IMR-90 (cell line): ENCODE results near the gene HIF1A. TPM values are rescaled to one million over a fixed set of nuclear protein-coding genes. Genes with fewer than 3 reads are reported as not detected.

Source experiments
- ATAC-seq: fragments of 200-7000 bp; cut with Tn5 transposase; 2 replicates; pipeline ENCODE4 v1.9.1; 2020; ENCODE audit warnings: low read depth, mild to moderate bottlenecking, moderate library complexity
- BruUV-seq: library from RNA; stranded (reverse); fragments of 400-500 nt; replicated peaks from 2 replicates; lab custom pipeline; 2021; lab: Mats Ljungman, UMichigan
- CTCF ChIA-PET: fragments of 300-600 bp; formaldehyde crosslinking; extraction: SDS; loops from one replicate; lab custom pipeline; 2021; ENCODE audit warnings: antibody characterized with exemption; lab: Yijun Ruan, JAX
- POLR2A ChIA-PET: fragments of 300-600 bp; sonication (Branson Sonifier 250); formaldehyde crosslinking; loops from one replicate; lab custom pipeline; 2022; ENCODE audit warnings: antibody characterized with exemption; ENCODE audit not compliant: unreplicated experiment; lab: Charles Lee
- DNase-seq: peaks from one replicate; pipeline ENCODE4 v3.0.0; 2013
- H2AFZ ChIP-seq: replicated peaks from 2 replicates; pipeline ENCODE3; 2013; ENCODE audit warnings: low read length, mild to moderate bottlenecking; ENCODE audit not compliant: poor library complexity
- H2AK5ac ChIP-seq: 2 replicates; pipeline ENCODE4 v1.6.1; 2013; ENCODE audit warnings: low read depth, low read length, inconsistent platforms
- H2AK9ac ChIP-seq: replicated peaks from 2 replicates; pipeline ENCODE3; 2013; ENCODE audit warnings: mild to moderate bottlenecking, low read depth, low read length, moderate library complexity; ENCODE audit not compliant: poor library complexity
- H2BK120ac ChIP-seq: 2 replicates; pipeline ENCODE4 v1.6.1; 2013; ENCODE audit warnings: low read depth, low read length, inconsistent platforms
- H2BK15ac ChIP-seq: 3 replicates; pipeline ENCODE4 v1.6.1; 2013; ENCODE audit warnings: low read depth, low read length, inconsistent platforms
- H2BK20ac ChIP-seq: 2 replicates; pipeline ENCODE4 v1.6.1; 2013; ENCODE audit warnings: low read depth, mild to moderate bottlenecking, inconsistent platforms, low read length, moderate library complexity
- H2BK5ac ChIP-seq: 2 replicates; pipeline ENCODE4 v1.6.1; 2013; ENCODE audit warnings: mild to moderate bottlenecking, low read depth, low read length, inconsistent platforms; ENCODE audit not compliant: poor library complexity, severe bottlenecking
- H3K14ac ChIP-seq: replicated peaks from 2 replicates; pipeline ENCODE4 v1.6.1; 2013; ENCODE audit warnings: low read depth, low read length, inconsistent platforms
- H3K18ac ChIP-seq: 2 replicates; pipeline ENCODE4 v1.6.1; 2013; ENCODE audit warnings: low read depth, low read length, control low read depth
- H3K23ac ChIP-seq: 2 replicates; pipeline ENCODE4 v1.6.1; 2013; ENCODE audit warnings: low read depth, low read length, inconsistent platforms
- H3K27ac ChIP-seq: 2 replicates; pipeline ENCODE4 v1.5.1; 2013; ENCODE audit warnings: mild to moderate bottlenecking, control low read depth, low read length; ENCODE audit not compliant: insufficient read depth
- H3K27me3 ChIP-seq: 2 replicates; pipeline ENCODE4 v1.6.1; 2013; ENCODE audit warnings: low read length; ENCODE audit not compliant: control insufficient read depth, insufficient read depth
- H3K36me3 ChIP-seq: 2 replicates; pipeline ENCODE4 v1.6.1; 2013; ENCODE audit warnings: low read length, mixed read lengths; ENCODE audit not compliant: control insufficient read depth, insufficient read depth
- H3K4ac ChIP-seq: 2 replicates; pipeline ENCODE4 v1.6.1; 2013; ENCODE audit warnings: low read depth, low read length, inconsistent platforms
- H3K4me1 ChIP-seq: 2 replicates; pipeline ENCODE4 v1.6.1; 2013; ENCODE audit warnings: low read length, mixed read lengths; ENCODE audit not compliant: control insufficient read depth, insufficient read depth
- H3K4me2 ChIP-seq: 2 replicates; pipeline ENCODE4 v1.6.1; 2013; ENCODE audit warnings: low read depth, mild to moderate bottlenecking, control low read depth, low read length, moderate library complexity
- H3K4me3 ChIP-seq: 2 replicates; pipeline ENCODE4 v1.5.1; 2013; ENCODE audit warnings: low read depth, mild to moderate bottlenecking, control low read depth, low read length, moderate library complexity; ENCODE audit not compliant: insufficient read depth
- H3K56ac ChIP-seq: 2 replicates; pipeline ENCODE4 v1.6.1; 2013; ENCODE audit warnings: low read length, inconsistent platforms; ENCODE audit not compliant: insufficient read depth; ENCODE audit errors: extremely low read depth
- H3K79me1 ChIP-seq, 2 experiments: 2 replicates each; pipeline ENCODE4 v1.6.1; 2013; ENCODE audit warnings: low read length in 2 of 2, inconsistent platforms in 1 of 2, low read depth in 1 of 2
- H3K9ac ChIP-seq: 2 replicates; pipeline ENCODE4 v1.6.1; 2013; ENCODE audit warnings: low read depth, low read length, control low read depth
- H3K9me1 ChIP-seq: 2 replicates; pipeline ENCODE4 v1.6.1; 2013; ENCODE audit warnings: low read length, inconsistent platforms; ENCODE audit not compliant: insufficient read depth
- H3K9me3 ChIP-seq: 2 replicates; pipeline ENCODE4 v1.6.1; 2013; ENCODE audit warnings: low read length; ENCODE audit not compliant: control insufficient read depth, insufficient read depth
- H4K20me1 ChIP-seq: 2 replicates; pipeline ENCODE4 v1.6.1; 2013; ENCODE audit warnings: low read length, inconsistent platforms; ENCODE audit not compliant: insufficient read depth
- H4K5ac ChIP-seq: 2 replicates; pipeline ENCODE4 v1.6.1; 2013; ENCODE audit warnings: mild to moderate bottlenecking, low read depth, low read length, control low read depth
- H4K8ac ChIP-seq, 2 experiments: 2 replicates each; pipeline ENCODE4 v1.6.1; 2013; ENCODE audit warnings: low read depth in 2 of 2, low read length in 2 of 2, control low read depth in 1 of 2, inconsistent platforms in 1 of 2
- H4K91ac ChIP-seq: 2 replicates; pipeline ENCODE4 v1.6.1; 2013; ENCODE audit warnings: low read depth, low read length, inconsistent platforms; ENCODE audit not compliant: insufficient read depth
- MXI1 ChIP-seq: IDR thresholded peaks from 2 replicates; pipeline ENCODE4 v1.6.1; 2012; ENCODE audit warnings: low read depth, mild to moderate bottlenecking, low read length, moderate library complexity, borderline replicate concordance
- NFE2L2 ChIP-seq: fragments of 150-350 bp; IDR thresholded peaks from 2 replicates; pipeline ENCODE4 v1.6.1; 2016; ENCODE audit warnings: low read depth, mild to moderate bottlenecking, low read length
- WGBS, 2 experiments: methylation state at CpG; one replicate each; pipeline versions ENCODE4 v1.1.5 to v1.1.7; 2013; ENCODE audit warnings: missing lambda C conversion rate in 2 of 2; ENCODE audit not compliant: insufficient read length in 1 of 2; ENCODE audit errors: extremely low coverage in 2 of 2; 5-methylcytosine and 5-hydroxymethylcytosine counted together
- dilution Hi-C: fragments of 300-500 bp; cut with HindIII; formaldehyde crosslinking; loops from one replicate; pipeline ENCODE4 v1.14.3; 2018; ENCODE audit warnings: low sequenced_read_pairs; ENCODE audit not compliant: unreplicated experiment
- in situ Hi-C: fragments of 300-500 bp; cut with MboI; formaldehyde crosslinking; loops from 3 replicates; pipeline ENCODE4 v1.14.3; 2019; ENCODE audit warnings: low sequenced_read_pairs, inconsistent platforms, mixed read lengths
- intact Hi-C: fragments of 100-400 bp; cut with micrococcal nuclease; formaldehyde crosslinking; loops from 2 replicates; pipeline ENCODE4 v1.10.0; 2022
- polyA plus RNA-seq, 3 experiments: library from polyadenylated mRNA; depleted of rRNA; stranded (reverse); fragments of >200 nt; gene quantifications; 2 replicates each; pipeline ENCODE4 v1.2.3, GENCODE V29; 2012; ENCODE audit warnings: low replicate concordance in 1 of 3
- total RNA-seq: library from RNA; depleted of rRNA; stranded (reverse); fragments of >200 nt; gene quantifications from 2 replicates; pipeline ENCODE4 v1.2.3, GENCODE V29; 2012

The HIF1A gene
- total and polyA plus RNA-seq, 2 of the 4 experiments (the other 2 are of a cell fraction), result 128 to 301 TPM

- H4K20me1 ChIP-seq, result peaks cover 33% of the 10 kb centered on the region
- dilution Hi-C loops (no loop called here), in situ Hi-C loops (no loop called here), intact Hi-C loops (loop anchor here (2.0 kb wide), 2 partner anchors 73 to 83 kb away; no protein-coding TSS in a partner anchor)
- TF ChIP-seq MXI1 (no peak), NFE2L2 (no peak)
- peaks cover 0 to 3% of the 10 kb centered on the region in 2 experiments; a peak in 1 of 4 replicates for H3K79me1 ChIP-seq
- no peak overlapping the region for H4K8ac ChIP-seq
- POLR2A ChIA-PET, result no interaction called here
- ATAC-seq (no peak), DNase-seq (no peak)
- H3K9me3 ChIP-seq, result no peaks in the 10 kb centered on the region
- H4K91ac ChIP-seq, result no peak overlapping the region; the same call in 1 of the 2 replicates
- H3K4ac ChIP-seq, result 0 out of 2 replicates have a peak overlapping the region, but pooled peaks have one; percentile 25
- no peak overlapping the region for H2BK5ac ChIP-seq
- H3K23ac ChIP-seq, result no peak overlapping the region
- no peak overlapping the region for H2AK5ac ChIP-seq
- CTCF ChIA-PET, result interaction anchor here (0.7 to 1.5 kb wide), 2 partner anchors 12 to 131 kb away, joined by 3 to 4 read pairs; no protein-coding TSS in a partner anchor
- no peak overlapping the region for H3K4me3 ChIP-seq
- no peak overlapping the region for H2AK9ac ChIP-seq
- no peak overlapping the region for H3K56ac ChIP-seq
- H2BK20ac ChIP-seq, result no peak overlapping the region
- TSS peak; percentile 77 for BruUV-seq
- no peaks in the 10 kb centered on the region for H3K27me3 ChIP-seq
- no peak overlapping the region for H3K4me2 ChIP-seq
- H3K14ac ChIP-seq, result no peak overlapping the region
- WGBS, 2 experiments, result no CpG with 5 or more reads among the region's 6 CpGs
- H2BK120ac ChIP-seq, result no peak overlapping the region
- no peaks in the 10 kb centered on the region; the same call in 1 of the 2 replicates for H3K36me3 ChIP-seq
- peak overlapping the region; percentile 62; the same call in 1 of the 2 replicates for H4K5ac ChIP-seq
- no peak overlapping the region for H3K18ac ChIP-seq
- no peak overlapping the region for H2AFZ ChIP-seq
- no peak overlapping the region for H2BK15ac ChIP-seq
- no peak overlapping the region for H3K27ac ChIP-seq
- no peak overlapping the region for H3K9ac ChIP-seq
- no peaks in the 10 kb centered on the region; the same call in none of the 2 replicates for H3K4me1 ChIP-seq
- no peaks in the 10 kb centered on the region for H3K9me1 ChIP-seq
Measured at GRCh38 chr14:61694039-61694438, 1.3 kb upstream of the HIF1A start.
